ENCODE results near the gene CDCA7.
"Not testable (repeated sequence)": the region's sequence is repeated elsewhere in the genome, so short reads cannot be mapped to it uniquely, and the experiment has no call there.

Gene CDCA7

GRCh38 chr2:173359231-173359630, 4.6 kb downstream of the CDCA7 start:
- peak in 1 of 3 donors; percentile 23 for DNase-seq

GRCh38 chr2:173370198-173370597, 15.5 kb downstream of the CDCA7 start:
- peak; percentile 39 to 54 (median 51) for DNase-seq

DNA sequence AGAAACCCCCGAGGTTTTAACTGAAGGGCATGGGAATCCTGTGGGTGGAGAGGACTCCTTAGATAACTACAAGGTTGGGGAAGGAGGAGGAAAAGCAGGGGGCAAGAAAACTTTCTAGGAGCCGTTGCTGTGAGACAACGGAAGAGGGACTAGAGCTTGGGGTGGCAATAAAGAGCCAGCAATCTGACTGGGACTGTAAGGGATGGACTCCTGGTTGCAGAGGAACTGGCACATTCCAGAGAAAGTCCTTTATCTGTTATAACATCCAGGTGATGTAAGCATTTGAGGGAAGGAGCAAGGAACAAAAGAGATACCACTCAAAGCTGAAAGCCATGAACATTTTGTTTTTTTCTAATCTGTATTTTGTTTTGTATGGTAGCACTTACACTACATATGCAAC, 16.4 kb downstream of the CDCA7 start:
- no peak for DNase-seq

DNA sequence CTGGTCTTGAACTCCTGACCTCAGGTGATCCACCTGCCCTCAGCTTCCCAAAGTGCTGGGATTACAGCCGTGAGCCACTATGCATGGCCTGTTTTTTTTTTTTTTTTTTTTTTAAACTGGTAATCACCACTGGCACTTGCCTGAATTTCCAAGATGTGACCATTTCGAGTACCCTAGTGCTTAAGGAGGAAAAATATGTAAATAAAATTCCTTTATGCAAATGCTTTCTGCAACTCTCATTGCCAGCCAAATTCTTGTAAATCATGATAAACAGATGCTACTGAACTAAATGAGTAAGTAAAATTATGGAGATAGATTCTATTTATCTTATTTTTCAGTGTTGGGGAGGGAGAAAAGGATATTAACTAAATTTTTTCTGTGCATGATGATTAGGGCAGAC, 18.6 kb downstream of the CDCA7 start:
- DNase-seq = no peak

DNA sequence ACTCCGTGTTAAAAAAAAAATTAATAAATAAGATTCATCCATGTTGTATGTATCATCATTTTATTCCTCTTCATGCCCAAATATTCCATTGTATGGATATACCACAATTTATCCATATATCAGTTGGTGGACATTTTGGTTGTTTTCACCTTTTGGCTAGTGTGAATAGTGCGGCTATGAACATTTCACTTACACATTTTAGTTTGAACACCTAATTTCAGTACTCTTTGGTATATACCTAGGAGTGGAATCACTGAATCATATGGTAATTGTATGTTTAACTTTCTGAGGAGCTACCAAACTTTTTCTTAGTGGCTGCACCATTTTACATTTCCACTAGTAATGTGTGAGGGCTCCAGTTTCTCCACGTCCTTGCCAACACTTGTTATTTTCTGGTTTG, 20.0 kb downstream of the CDCA7 start:
- DNase-seq = no peak

DNA sequence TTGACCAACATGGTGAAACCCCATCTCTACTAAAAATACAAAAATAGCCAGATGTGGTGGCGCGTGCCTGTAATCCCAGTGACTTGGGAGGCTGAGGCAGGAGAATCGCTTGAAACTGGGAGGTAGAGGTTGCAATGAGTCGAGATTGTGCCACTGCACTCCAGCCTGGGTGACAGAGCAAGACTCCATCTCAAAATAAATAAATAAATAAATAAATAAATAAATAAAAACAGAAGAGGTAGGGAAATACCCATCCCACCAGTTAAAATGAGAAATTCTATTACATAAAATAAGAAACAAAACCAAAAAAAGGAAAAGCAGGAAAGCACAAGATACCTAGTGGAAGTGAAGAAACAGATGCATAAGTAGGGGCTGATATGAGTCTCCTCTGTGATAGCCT, 30.9 kb downstream of the CDCA7 start:
- not testable (repeated sequence) for DNase-seq

DNA sequence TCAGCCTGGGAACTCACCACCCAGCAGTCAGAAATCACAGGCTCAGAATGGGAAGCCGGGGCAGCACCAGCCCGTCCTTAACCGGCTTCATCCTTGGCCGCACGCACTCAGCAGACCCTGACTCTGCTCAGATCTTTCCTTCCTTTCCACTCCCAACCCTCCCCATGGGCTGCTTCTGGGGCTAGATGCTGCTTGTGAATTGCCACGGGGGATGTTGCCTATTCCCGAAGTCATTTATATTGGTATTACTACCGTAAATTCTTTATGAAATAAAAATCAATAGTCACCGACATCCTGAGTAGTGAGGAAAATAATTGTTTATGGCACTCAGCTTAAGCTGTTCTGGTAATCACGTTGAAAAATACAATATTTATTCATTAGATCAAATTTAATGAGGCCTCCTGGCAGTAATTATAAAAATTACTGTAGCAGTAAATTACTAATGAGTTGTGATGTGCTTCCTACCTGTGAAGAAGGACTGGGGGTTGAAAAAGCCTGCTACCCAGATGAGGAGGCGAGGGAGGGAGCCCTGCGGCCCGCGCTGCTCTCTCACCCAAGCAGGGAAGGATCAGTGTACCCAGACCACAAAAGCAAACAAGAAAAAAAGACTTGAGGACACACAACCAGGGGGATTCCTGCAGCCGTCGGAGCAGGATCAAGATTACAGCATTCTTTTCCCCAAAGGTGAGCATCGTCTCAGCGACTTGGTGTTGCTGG, 31.5 kb downstream of the CDCA7 start:
- DNase-seq = no peak

- no peak for DNase-seq
These were observed 32.0 kb downstream of the CDCA7 start for GRCh38 chr2:173386738-173387065.

DNA sequence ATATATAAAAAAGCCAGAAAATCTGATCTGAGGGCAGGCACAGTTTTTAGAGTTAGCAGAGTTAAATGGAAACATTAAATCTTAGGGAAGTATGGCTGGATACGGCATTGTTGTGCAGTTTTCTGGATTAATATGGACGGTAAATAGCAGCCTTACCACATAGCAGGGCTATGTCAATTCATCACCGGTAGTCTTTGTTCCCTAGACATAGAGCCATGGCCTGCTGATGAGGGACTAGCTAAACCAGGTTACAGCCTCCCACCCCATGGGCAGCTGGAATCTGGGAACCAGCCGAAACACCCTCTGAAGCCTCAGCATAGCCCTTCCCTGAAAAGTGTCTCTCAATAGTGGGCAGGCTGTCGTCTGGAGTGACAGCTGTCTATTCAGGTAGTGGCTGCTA, 32.4 kb downstream of the CDCA7 start:
- DNase-seq = no peak

DNA sequence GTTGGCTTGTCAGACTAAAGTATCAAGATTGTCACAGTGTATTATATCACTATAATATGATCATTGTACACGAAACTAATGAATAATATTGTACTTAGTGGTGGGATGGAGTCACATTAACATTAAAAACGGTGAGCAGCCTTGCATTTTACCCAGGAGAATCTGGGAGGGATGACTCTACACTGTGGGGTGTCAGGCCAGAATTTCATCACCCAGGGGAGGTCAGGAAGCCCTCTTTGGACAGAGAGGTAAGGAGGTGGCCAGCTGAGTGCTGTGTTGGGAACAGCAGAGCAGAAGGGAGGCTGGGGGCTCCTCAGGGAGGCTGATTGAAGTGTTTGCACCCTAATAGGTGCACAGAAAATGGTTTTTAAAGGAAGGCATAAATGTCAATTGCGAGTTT, 33.0 kb downstream of the CDCA7 start:
- DNase-seq = no peak

DNA sequence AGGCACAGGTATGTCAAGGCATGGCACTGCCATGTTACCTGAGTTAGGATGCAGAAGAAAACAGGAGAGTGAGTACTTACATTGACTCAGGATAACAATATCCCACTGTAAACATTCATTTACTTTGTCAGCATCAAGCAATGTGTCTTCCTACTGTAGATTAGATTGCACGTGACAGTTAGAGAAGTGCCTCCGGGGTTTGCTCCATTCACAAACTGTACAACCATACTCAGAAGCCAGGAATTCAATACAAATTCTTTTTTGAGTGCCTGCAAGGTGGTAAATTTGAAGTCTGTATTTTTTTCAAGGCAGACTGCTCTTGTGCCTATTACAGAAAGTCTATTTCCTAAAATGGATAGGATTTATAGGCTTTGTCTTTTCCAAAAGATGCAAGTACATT, 34.1 kb downstream of the CDCA7 start:
- no peak for DNase-seq

DNA sequence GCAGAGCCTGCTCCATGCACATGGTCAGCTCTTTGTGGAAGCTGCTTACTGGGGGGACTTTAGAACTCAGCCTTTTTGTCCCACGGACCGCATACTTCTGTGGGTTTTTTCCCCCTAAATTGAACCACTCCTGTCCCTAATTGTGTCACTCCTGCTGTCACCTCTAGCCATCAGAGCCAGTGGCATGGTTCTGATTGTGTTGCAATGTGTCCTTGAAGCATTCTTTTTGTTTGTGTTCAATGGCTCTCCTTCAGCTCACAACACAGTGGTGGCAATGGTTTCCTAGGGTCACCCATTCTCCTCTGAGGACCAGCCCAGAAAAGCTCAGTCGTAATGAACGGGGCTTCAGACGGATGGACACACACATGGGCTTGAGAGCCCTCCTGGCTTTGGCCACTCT, 35.4 kb downstream of the CDCA7 start:
- DNase-seq = no peak

GRCh38 chr2:173392731-173393130, 38.1 kb downstream of the CDCA7 start:
- no peak for DNase-seq

DNA sequence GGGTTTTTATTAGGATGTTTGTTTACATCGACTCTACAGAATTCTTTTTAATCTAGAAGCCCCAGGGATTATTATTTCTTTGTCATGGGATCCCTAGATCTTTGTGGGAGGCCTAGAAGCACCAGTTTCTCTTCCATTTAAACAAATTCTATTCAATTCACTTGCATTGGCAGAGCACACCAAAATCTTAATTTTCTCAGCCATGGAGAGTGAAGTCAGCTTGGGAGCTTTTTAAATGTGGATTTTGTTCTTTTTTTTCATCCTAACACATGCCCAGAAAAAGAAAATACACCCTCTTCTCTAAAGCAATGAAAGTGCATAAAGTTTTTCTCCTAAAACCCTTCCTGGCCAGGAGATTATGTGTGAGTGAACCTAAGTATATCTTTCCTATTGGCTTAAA, 38.5 kb downstream of the CDCA7 start:
- DNase-seq = no peak

GRCh38 chr2:173393636-173394035, 39.0 kb downstream of the CDCA7 start:
- no peak for DNase-seq

DNA sequence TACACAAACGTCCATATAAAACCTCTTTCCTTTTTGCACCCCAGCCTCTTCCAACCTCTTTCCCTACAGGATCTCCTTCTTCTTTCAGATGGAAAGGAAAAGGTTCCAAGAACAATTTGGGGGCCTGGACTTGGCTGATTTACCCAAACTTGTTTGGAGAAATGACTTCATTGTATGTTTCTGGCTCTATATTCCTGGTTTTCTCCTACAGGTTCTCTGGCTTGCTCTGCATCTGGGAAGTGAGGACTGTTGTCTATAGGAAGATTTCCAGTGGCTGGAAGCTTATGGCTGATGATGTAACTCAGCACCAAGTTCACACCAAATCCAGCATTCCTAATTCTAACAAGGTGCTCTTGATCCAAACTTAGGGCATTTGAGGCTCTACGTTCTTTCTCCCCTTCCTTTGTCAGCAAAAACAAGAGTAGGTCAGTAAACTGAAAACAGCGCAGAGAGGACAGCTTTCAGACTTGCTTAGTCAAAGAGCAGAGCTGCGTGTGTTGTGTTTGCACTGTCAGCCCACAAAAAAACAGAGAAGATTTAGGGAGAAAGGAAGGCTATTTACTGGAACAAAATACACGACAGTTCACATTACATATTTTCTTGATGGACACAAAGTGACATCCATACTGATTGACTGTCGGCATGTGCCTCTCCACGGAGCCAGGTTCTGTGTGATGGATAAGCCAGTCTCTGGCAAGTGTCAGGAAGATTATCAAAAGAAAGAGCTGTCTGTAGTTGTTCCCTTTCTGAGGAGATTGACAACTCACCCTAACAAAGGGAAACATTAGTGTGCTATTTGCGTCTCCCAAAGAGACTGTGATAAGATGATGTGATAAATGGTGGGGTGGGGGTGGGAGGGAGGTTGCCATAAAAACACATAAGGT, 39.7 kb downstream of the CDCA7 start:
- DNase-seq = no peak

DNA sequence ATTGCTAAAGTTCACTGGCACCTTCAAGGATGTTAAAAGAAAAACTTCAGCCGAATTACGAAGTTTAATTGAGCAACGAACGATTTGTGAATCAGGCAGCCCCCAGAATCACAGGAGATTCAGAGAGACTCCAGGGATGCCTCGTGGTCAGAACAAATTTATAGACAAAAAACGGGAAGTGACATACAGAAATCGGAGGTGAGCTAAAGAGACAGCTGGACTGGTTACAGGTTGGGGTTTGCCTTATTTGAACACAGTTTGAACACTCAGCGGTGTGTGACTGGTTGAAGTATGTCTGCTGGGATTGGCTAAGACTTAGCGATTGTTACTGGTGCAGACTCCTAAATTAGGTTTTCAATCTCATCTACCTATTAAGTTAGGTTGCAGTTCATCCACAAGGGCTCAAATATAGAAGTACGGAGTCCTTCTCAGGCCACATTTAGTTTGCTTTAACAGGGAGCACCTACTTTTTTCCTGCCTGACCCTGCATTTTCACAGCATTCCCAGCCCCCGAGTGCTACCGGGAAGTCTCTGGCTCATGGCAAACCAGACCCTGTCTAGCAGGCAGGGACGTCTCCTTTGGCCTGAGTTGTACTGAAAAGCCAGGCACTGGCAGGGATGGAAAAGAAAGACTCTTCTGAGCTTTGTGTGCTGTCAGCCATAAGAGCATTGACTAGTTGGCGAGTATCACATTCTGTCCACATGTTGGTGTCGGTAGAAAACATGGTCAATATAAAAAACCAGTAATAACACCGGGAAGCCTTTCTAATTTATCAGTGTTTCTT, 41.1 kb downstream of the CDCA7 start:
- no peak for DNase-seq

DNA sequence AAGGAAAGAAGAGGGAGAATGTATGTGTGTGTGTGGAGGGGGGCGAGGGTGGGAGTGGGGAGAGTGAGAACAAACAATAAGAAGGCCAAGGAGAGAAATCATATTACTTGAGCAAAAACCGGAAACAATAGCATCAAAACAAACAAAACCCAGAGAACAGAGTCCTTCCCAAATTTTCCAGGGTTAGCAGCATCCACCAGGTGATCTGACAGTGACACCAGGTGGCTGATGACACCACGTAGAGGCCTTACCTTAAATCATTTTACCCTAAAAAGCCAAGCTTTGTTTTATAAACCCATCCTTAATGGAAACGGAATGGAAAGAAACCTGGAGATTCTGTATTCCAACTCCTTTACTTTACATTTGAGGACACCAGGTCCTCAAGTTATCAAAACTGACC, 42.9 kb downstream of the CDCA7 start:
- DNase-seq = no peak

GRCh38 chr2:173399229-173399628, 44.6 kb downstream of the CDCA7 start:
- DNase-seq = no peak

- DNase-seq = peak in 2 of 3 donors; percentile 25 to 33
These were observed 46.1 kb downstream of the CDCA7 start for GRCh38 chr2:173400760-173401159.

GRCh38 chr2:173401716-173402326, 47.1 kb downstream of the CDCA7 start:
- no peak for DNase-seq

GRCh38 chr2:173402405-173402974, 47.8 kb downstream of the CDCA7 start:
- peak; percentile 81 to 92 (median 89) for DNase-seq

Data from suppressor macrophage treated with lipopolysaccharide for 1 hour (primary cell).